HK-2 (cell line): ENCODE data around the gene NUDT8.
"Not testable (repeated sequence)": the region's sequence is repeated elsewhere in the genome, so short reads cannot be mapped to it uniquely, and the experiment has no call there.

Experiments used
- DNase-seq: peaks from one replicate; pipeline ENCODE4 v3.0.0-alpha.2; 2018; ENCODE audit not compliant: unreplicated experiment

Gene NUDT8

GRCh38 chr11:67613313-67613959 is 16.3 kb downstream of the NUDT8 start:
- no peak for DNase-seq

- no peak for DNase-seq
Measured at GRCh38 chr11:67612751-67613150, 17.0 kb downstream of the NUDT8 start.

- no peak for DNase-seq
Measured at GRCh38 chr11:67611704-67612587, 17.8 kb downstream of the NUDT8 start.

- DNase-seq, result no peak
Measured at GRCh38 chr11:67611165-67611564, 18.6 kb downstream of the NUDT8 start.

GRCh38 chr11:67610302-67610868 is 19.4 kb downstream of the NUDT8 start:
- no peak for DNase-seq

- DNase-seq, result no peak
Measured at GRCh38 chr11:67609316-67609715, 20.4 kb downstream of the NUDT8 start.

- DNase-seq, result no peak
Measured at GRCh38 chr11:67608486-67608885, 21.3 kb downstream of the NUDT8 start.

- no peak for DNase-seq
Measured at GRCh38 chr11:67607507-67607906, 22.2 kb downstream of the NUDT8 start.

DNA sequence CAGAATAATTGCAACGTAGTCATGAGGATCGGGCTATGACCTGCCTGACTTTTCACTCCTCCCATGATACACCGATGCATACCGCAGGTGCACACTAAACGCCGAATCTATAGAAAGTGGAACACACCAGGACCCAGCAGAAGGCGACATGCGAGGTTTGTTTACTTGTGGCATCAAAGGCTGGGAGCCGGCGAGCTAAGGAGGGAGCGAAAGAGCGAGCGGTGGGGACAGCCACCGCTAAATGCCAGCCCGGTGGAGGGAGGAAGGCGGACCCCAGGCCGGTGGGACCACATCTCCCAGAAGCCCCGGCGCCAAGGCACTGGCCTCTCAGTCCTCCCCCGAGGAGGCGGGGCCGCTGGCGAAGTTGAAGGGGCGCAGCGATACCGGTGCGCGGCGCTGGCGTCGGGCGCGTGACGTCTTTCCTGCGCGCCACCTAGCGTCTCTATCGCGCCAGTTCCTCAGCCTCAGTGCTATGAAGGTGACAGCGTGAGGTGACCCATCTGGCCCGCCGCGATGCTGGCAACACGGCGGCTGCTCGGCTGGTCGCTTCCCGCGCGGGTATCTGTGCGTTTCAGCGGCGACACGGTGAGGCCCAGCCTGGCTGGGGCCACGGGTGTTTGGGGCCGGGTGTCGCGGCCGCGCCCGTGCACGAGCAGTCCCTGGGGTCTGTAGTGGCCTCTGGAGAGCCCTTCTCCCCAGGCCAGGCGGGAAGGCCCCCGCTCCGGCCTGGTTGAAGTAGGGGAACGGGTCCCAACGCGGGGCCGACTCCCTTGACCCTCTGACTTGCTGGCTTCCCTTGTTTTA is 23.0 kb downstream of the NUDT8 start, which contains the start of gene NDUFV1:
NDUFV1 (plus strand) TSS at position 445 of the 804 bp plus-strand sequence; CDS start at position 514, 69 bp downstream.
- peak; percentile 86 for DNase-seq

GRCh38 chr11:67606093-67606491 is 23.6 kb downstream of the NUDT8 start:
- DNase-seq, result no peak

DNA sequence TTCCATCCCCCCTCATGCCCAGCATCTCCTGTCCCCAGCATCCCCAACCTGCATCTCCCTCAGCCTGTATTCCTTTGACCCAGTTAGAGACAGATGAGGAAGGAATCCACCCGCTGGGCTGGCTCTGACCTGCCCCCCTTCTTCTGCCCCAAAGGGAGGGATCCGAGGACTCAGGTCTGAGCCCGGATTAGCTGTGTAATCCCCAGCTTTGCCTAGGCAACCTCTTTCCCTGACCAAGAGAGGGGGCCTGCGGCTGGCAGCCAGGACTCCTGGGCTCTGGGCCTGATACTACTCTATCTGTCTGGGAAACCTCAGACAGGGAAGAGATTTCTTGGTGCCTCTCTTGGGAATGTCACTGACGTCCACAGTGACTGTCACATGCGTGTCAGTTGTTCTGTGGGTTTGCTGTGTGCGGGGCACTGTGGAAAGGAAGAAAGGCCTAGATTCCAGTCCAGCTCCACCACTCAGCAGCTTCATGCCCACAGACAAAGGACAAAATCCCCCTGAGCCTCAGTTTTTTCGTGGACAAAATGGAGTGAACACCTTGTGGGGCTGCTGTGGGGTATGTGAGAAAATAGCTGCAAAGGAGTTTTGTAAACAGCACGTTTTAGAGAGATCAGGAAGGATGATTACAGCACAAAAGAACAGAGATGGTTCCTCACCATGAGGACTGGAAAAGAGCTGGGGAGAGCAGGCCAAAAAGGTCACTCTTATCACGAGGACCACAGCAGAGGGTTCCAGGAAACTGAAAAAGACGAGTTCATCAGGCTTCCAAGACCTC is 24.3 kb downstream of the NUDT8 start:
- DNase-seq, result no peak

- DNase-seq, result no peak
Measured at GRCh38 chr11:67604815-67605214, 24.9 kb downstream of the NUDT8 start.

GRCh38 chr11:67604119-67604518 is 25.6 kb downstream of the NUDT8 start:
- DNase-seq, result not testable (repeated sequence)

- no peak for DNase-seq
Measured at GRCh38 chr11:67601098-67601497, 28.6 kb downstream of the NUDT8 start.

DNA sequence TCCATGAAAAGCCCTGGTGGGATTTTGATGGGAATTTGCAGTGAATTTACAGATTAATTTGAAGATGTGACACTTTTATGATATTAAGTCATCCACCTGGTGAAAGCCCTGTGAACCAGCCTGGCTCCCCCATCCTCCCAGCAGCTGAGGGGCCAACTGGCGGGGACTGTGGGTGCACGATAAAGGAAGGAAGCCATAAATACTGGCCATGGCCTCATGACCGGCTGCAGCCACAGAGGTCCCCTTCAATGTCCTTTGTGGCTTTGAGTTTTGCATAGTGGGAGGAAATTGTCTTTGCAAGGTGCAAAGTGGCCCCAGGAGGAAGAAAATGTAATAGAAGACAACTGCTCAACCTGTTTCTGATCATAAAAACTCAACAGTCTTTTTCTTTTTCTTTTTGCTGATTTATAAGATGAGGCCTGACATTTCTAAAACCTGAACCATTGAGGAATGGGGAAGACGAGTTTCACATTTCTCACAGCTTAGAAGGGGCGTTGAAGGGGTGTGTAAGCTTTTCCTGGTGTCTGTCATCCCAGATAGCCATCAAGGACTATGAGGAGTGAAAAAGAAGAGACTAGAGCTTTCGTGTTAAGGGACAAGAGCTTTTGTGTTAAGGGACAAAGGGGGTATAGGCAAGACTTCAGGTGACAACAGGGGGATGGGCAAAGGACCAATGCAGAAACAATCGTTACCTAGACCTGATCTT is 29.3 kb downstream of the NUDT8 start:
- no peak for DNase-seq

DNA sequence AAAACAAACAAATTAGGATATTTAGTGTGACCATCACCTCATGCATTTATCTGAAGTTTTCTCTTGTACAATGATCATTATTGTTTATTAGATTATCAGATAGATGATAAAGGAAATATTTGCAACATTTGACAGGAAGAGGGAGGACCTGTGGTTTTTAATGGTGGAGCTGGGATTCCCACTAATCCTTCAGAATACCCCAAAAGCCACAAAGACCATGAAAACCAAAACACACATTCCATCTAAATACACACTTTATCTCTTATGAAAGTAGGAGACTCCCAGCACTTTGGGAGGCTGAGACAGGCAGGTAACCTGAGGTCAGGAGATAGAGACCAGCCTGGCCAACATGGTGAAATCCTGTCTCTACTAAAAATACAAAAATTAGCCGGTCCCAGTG is 30.6 kb downstream of the NUDT8 start:
- DNase-seq, result no peak

DNA sequence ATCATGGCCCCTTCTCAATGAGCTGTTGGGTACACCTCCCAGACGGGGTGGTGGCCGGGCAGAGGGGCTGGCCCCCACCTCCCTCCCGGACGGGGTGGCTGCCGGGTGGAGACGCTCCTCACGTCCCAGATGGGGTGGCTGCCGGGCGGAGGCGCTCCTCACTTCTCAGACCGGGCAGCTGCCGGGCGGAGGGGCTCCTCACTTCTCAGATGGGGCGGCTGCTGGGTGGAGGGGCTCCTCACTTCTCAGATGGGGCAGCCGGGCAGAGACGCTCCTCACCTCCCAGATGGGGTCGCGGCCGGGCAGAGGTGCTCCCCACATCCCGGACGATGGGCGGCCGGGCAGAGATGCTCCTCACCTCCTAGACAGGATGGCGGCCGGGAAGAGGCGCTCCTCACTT is 31.8 kb downstream of the NUDT8 start:
- not testable (repeated sequence) for DNase-seq

DNA sequence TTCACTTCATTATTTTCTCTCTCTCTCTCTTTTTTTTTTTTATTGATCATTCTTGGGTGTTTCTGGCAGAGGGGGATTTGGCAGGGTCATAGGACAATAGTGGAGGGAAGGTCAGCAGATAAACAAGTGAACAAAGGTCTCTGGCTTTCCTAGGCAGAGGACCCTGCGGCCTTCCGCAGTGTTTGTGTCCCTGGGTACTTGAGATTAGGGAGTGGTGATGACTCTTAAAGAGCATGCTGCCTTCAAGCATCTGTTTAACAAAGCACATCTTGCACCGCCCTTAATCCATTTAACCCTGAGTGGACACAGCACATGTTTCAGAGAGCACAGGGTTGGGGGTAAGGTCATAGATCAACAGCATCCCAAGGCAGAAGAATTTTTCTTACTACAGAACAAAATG is 32.3 kb downstream of the NUDT8 start:
- DNase-seq, result not testable (repeated sequence)

DNA sequence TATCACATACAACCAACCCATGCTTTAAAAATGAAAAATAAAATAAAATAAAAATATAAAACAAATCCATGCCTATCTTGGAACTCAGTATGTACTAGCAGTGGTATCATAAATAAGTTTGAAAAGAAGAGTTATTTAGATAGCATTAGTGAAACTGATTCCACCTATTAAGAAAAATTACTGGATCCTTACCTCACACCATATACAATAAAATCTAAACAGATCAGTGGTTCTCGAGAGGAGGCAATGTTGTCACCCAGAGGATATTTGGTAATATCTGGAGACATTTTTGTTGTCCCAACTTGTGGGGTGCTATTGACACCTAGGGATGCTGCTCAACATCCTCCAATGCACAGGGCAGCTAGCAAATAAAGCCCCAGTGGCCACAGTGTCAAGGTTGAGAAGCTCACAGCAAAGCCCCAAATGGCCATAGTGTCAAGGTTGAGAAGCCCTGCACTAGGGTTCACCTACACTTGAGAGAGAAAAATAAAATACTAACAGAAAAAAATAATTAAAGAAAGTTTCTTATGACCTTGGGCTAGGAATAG is 32.9 kb downstream of the NUDT8 start:
- no peak for DNase-seq

GRCh38 chr11:67594480-67594879 is 35.3 kb downstream of the NUDT8 start:
- no peak for DNase-seq
